MM.1S (cell line): ENCODE data around the gene TMEM161A.
A peak's percentile ranks its signal among the peaks of the same experiment; 100 is the strongest.

Source experiments
- DNase-seq: peaks from one replicate; pipeline ENCODE4 v3.0.0-alpha.2; 2015
- H2AFZ ChIP-seq: fragments of 300-600 bp; sonication (generic); 2 replicates; pipeline ENCODE4 v1.6.0; 2016; ENCODE audit warnings: antibody characterized with exemption, low read length
- H3F3A ChIP-seq: fragments of 300-600 bp; sonication (generic); 2 replicates; pipeline ENCODE4 v1.6.1; 2016; ENCODE audit warnings: mild to moderate bottlenecking, antibody characterized with exemption, low read length, moderate library complexity, mixed read lengths; ENCODE audit not compliant: insufficient read depth
- H3K27ac ChIP-seq: fragments of 300-600 bp; sonication (generic); 2 replicates; pipeline ENCODE4 v1.5.1; 2016; ENCODE audit warnings: mild to moderate bottlenecking, low read length
- H3K27me3 ChIP-seq: fragments of 300-600 bp; sonication (generic); replicated peaks from 2 replicates; pipeline ENCODE4 v1.6.0; 2016; ENCODE audit warnings: low read length; ENCODE audit not compliant: insufficient read depth
- H3K36me3 ChIP-seq: fragments of 300-600 bp; sonication (generic); replicated peaks from 2 replicates; pipeline ENCODE4 v1.6.1; 2016; ENCODE audit warnings: mild to moderate bottlenecking, low read length, mixed read lengths; ENCODE audit not compliant: insufficient read depth
- H3K4me1 ChIP-seq: fragments of 300-600 bp; sonication (generic); 2 replicates; pipeline ENCODE4 v1.6.1; 2016; ENCODE audit warnings: low read length, mixed read lengths
- H3K4me2 ChIP-seq: fragments of 300-600 bp; sonication (generic); 2 replicates; pipeline ENCODE4 v1.6.0; 2016; ENCODE audit warnings: low read depth, low read length
- H3K4me3 ChIP-seq: fragments of 300-600 bp; sonication (generic); 2 replicates; pipeline ENCODE4 v1.5.1; 2016; ENCODE audit warnings: low read length, mixed read lengths
- H3K79me2 ChIP-seq: fragments of 300-600 bp; sonication (generic); 2 replicates; pipeline ENCODE4 v1.6.1; 2016; ENCODE audit warnings: mixed run types, low read length, mixed read lengths
- H3K9ac ChIP-seq: fragments of 300-600 bp; sonication (generic); 2 replicates; pipeline ENCODE4 v1.6.1; 2016; ENCODE audit warnings: low read length, mixed read lengths
- H3K9me2 ChIP-seq: fragments of 300-600 bp; sonication (generic); replicated peaks from 2 replicates; pipeline ENCODE4 v1.6.1; 2016; ENCODE audit warnings: mild to moderate bottlenecking, low read length, mixed read lengths; ENCODE audit not compliant: insufficient read depth
- H3K9me3 ChIP-seq: fragments of 300-600 bp; sonication (generic); replicated peaks from 2 replicates; pipeline ENCODE4 v1.6.1; 2016; ENCODE audit warnings: mild to moderate bottlenecking, low read length, mixed read lengths; ENCODE audit not compliant: insufficient read depth
- H4K20me1 ChIP-seq: fragments of 300-600 bp; sonication (generic); 2 replicates; pipeline ENCODE4 v1.6.1; 2016; ENCODE audit warnings: mild to moderate bottlenecking, low read length, moderate library complexity, mixed read lengths; ENCODE audit not compliant: insufficient read depth
- CTCF ChIP-seq: fragments of 300-600 bp; sonication (generic); IDR thresholded peaks from 2 replicates; pipeline ENCODE4 v1.5.1; 2016; ENCODE audit warnings: antibody characterized with exemption, low read length, mixed read lengths
- EZH2 ChIP-seq: fragments of 300-600 bp; sonication (generic); optimal IDR thresholded peaks from 2 replicates; pipeline ENCODE3; 2017; ENCODE audit warnings: low read depth, mild to moderate bottlenecking, antibody characterized with exemption, low read length, mixed read lengths
- EZH2phosphoT487 ChIP-seq: fragments of 300-600 bp; sonication (generic); IDR thresholded peaks from 2 replicates; pipeline ENCODE4 v1.6.1; 2018; ENCODE audit warnings: antibody characterized with exemption, low read length

TMEM161A gene

GRCh38 chr19:19169236-19170052 lies 31.2 kb upstream of the TMEM161A start:
- no peaks in the 10 kb centered on the region for H3K79me2 ChIP-seq
- no peaks in the 10 kb centered on the region for H3K9me2 ChIP-seq
- no peaks in the 10 kb centered on the region for H4K20me1 ChIP-seq
- H3K27me3 ChIP-seq: no peaks in the 10 kb centered on the region
- H2AFZ ChIP-seq: peak overlapping the region; percentile 36; the same call in 1 of the 2 replicates
- H3K9me3 ChIP-seq: no peaks in the 10 kb centered on the region
- no peak for TF ChIP-seq CTCF
- no peak for TF ChIP-seq EZH2phosphoT487
- no peak for TF ChIP-seq EZH2
- no peak for DNase-seq
- H3K4me2 ChIP-seq: peak overlapping the region; percentile 96
- peak overlapping the region; percentile 20; the same call in 1 of the 2 replicates for H3K9ac ChIP-seq
- no peaks in the 10 kb centered on the region for H3F3A ChIP-seq
- peaks cover 7% of the 10 kb centered on the region; the same call in 1 of the 2 replicates for H3K4me1 ChIP-seq
- H3K4me3 ChIP-seq: peak overlapping the region; percentile 50
- no peaks in the 10 kb centered on the region for H3K36me3 ChIP-seq
- H3K27ac ChIP-seq: no peak overlapping the region

DNA sequence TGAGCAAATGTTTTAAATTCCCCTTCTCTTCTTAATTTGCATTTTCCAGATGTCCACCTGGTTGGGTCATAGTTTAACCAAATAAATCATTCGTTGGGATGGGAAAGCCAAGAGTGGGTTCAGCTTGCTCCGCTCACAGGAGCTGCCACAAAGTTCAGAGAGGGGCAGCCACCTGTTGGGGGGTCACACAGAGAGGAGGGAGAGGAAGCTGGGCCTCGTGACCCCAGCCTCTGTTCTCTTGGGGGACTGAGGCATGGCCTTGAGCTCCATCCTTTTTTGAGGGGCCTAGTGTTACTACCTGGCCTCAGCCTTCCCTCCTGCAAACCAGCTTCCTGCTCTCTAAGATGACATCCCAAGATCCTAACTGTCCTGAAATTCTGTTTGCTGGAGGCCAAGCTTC lies 29.3 kb upstream of the TMEM161A start:
- no peaks in the 10 kb centered on the region for H3F3A ChIP-seq
- no peak overlapping the region for H3K27ac ChIP-seq
- no peak overlapping the region for H3K9ac ChIP-seq
- no peaks in the 10 kb centered on the region for H3K9me3 ChIP-seq
- H3K4me2 ChIP-seq: no peak overlapping the region
- peaks cover 7% of the 10 kb centered on the region; the same call in 1 of the 2 replicates for H3K4me1 ChIP-seq
- DNase-seq: no peak
- H3K9me2 ChIP-seq: no peaks in the 10 kb centered on the region
- H3K4me3 ChIP-seq: no peak overlapping the region
- TF ChIP-seq EZH2 (no peak), CTCF (no peak), EZH2phosphoT487 (no peak)
- no peaks in the 10 kb centered on the region for H3K79me2 ChIP-seq
- H4K20me1 ChIP-seq: no peaks in the 10 kb centered on the region
- H3K36me3 ChIP-seq: no peaks in the 10 kb centered on the region
- H3K27me3 ChIP-seq: no peaks in the 10 kb centered on the region
- no peak overlapping the region for H2AFZ ChIP-seq

DNA sequence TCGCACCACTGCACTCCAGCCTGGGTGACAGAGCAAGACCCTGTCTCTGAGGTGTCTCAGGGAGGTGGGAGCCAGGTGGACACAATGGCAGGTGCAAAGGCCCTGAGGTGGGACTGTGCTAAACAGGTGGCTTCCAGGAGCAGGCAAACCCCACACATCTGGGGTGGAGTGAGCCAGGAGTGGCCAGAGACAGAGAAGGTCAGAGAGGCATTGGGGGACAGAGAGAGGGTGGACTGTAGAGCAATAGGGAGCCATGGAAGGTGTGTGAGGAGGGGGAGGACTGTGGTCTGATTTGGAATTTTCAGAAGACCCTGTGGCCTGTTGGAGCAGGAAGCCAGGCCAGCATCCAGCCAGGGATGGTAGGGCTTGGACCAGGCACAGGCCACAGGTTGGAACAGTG lies 27.1 kb upstream of the TMEM161A start:
- no peak for DNase-seq
- Histone ChIP-seq H3K36me3 (no peaks in the 10 kb centered on the region), H3K9me2 (no peaks in the 10 kb centered on the region), H3K4me1 (peaks cover 7% of the 10 kb centered on the region; the same call in 1 of the 2 replicates), H3K27me3 (no peaks in the 10 kb centered on the region), H3F3A (no peaks in the 10 kb centered on the region), H3K4me3 (no peak overlapping the region), H4K20me1 (no peaks in the 10 kb centered on the region), H3K4me2 (no peak overlapping the region), H3K27ac (no peak overlapping the region), H3K79me2 (no peaks in the 10 kb centered on the region), H3K9ac (no peak overlapping the region), H3K9me3 (no peaks in the 10 kb centered on the region), H2AFZ (no peak overlapping the region)
- TF ChIP-seq EZH2phosphoT487: no peak
- TF ChIP-seq CTCF: no peak
- TF ChIP-seq EZH2: no peak
